Keratinocyte (primary cell): ENCODE measurements around the gene CCDC27. TPM values are rescaled to one million over a fixed set of nuclear protein-coding genes. Genes with fewer than 3 reads are reported as not detected.
A peak's percentile ranks its signal among the peaks of the same experiment; 100 is the strongest.

Experiments used
- DNase-seq: peaks from one replicate; pipeline ENCODE4 v3.0.0-alpha.2; 2011; ENCODE audit warnings: low read depth, missing footprints, low spot score
- FAIRE-seq: peaks from 2 replicates; lab custom pipeline; 2011; peaks lifted over from hg19 to GRCh38; lab: Jason Lieb, UNC
- H2AFZ ChIP-seq: 2 replicates; pipeline ENCODE4 v1.6.0; 2012; ENCODE audit warnings: low read length, control low read depth, inconsistent platforms; ENCODE audit not compliant: control insufficient read depth
- H3K27ac ChIP-seq: 2 replicates; pipeline ENCODE4 v1.5.1; 2011; ENCODE audit warnings: low read length; ENCODE audit not compliant: control insufficient read depth, insufficient read depth
- H3K27me3 ChIP-seq: 3 replicates; pipeline ENCODE4 v1.6.0; 2011; ENCODE audit warnings: low read length; ENCODE audit not compliant: control insufficient read depth, insufficient read depth; ENCODE audit errors: extremely low read depth
- H3K36me3 ChIP-seq, 2 experiments: 2 replicates in 1 of 2; 3 replicates in 1 of 2; pipeline ENCODE4 v1.5.1; 2011; ENCODE audit warnings: low read length in 2 of 2, mild to moderate bottlenecking in 1 of 2; ENCODE audit not compliant: control insufficient read depth in 2 of 2, insufficient read depth in 2 of 2; ENCODE audit errors: extremely low read depth in 1 of 2
- H3K4me1 ChIP-seq: 3 replicates; pipeline ENCODE4 v1.5.1; 2011; ENCODE audit warnings: low read length; ENCODE audit not compliant: control insufficient read depth, insufficient read depth; ENCODE audit errors: extremely low read depth
- H3K4me2 ChIP-seq: 3 replicates; pipeline ENCODE4 v1.6.0; 2011; ENCODE audit warnings: low read depth, low read length; ENCODE audit not compliant: control insufficient read depth, insufficient read depth; ENCODE audit errors: extremely low read depth
- H3K4me3 ChIP-seq, 3 experiments: fragments of 200-600 bp in 1 of 3; sonication (generic) in 1 of 3; 2 replicates in 2 of 3; 3 replicates in 1 of 3; pipeline ENCODE4 v1.5.1; 2011 to 2016; ENCODE audit warnings: low read length in 3 of 3, mild to moderate bottlenecking in 3 of 3, control low read depth in 2 of 3, inconsistent platforms in 1 of 3, low read depth in 1 of 3, mixed read lengths in 1 of 3, mixed run types in 1 of 3, moderate library complexity in 1 of 3; ENCODE audit not compliant: control insufficient read depth in 2 of 3, insufficient read depth in 2 of 3; ENCODE audit errors: extremely low read depth in 1 of 3
- H3K79me2 ChIP-seq: 2 replicates; pipeline ENCODE4 v1.6.0; 2012; ENCODE audit warnings: low read length; ENCODE audit not compliant: control insufficient read depth, insufficient read depth
- H3K9ac ChIP-seq: 3 replicates; pipeline ENCODE4 v1.6.0; 2011; ENCODE audit warnings: low read length; ENCODE audit not compliant: control insufficient read depth, insufficient read depth; ENCODE audit errors: extremely low read depth
- H3K9me1 ChIP-seq: 3 replicates; pipeline ENCODE4 v1.6.0; 2011; ENCODE audit warnings: low read length; ENCODE audit not compliant: control insufficient read depth, insufficient read depth; ENCODE audit errors: extremely low read depth
- H3K9me3 ChIP-seq: 2 replicates; pipeline ENCODE4 v1.5.1; 2012; ENCODE audit warnings: low read depth, low read length; ENCODE audit not compliant: control insufficient read depth
- H4K20me1 ChIP-seq: 3 replicates; pipeline ENCODE4 v1.6.0; 2011; ENCODE audit warnings: low read length; ENCODE audit not compliant: control insufficient read depth, insufficient read depth; ENCODE audit errors: extremely low read depth
- CTCF ChIP-seq, 3 experiments: IDR thresholded peaks in 1 of 3; conservative IDR thresholded peaks in 1 of 3; optimal IDR thresholded peaks in 1 of 3; 2 replicates in 2 of 3; 3 replicates in 1 of 3; pipeline versions ENCODE3 to v1.5.1; 2011; ENCODE audit warnings: low read length in 3 of 3, mild to moderate bottlenecking in 3 of 3, moderate library complexity in 2 of 3, control low read depth in 1 of 3, inconsistent platforms in 1 of 3; ENCODE audit not compliant: insufficient read depth in 2 of 3; ENCODE audit errors: extremely low read depth in 1 of 3
- EZH2 ChIP-seq: IDR thresholded peaks from one replicate; pipeline ENCODE4 v1.6.1; 2012; ENCODE audit warnings: inconsistent platforms, mild to moderate bottlenecking, low read length, moderate library complexity
- dilution Hi-C: fragments of 300-500 bp; cut with MboI; formaldehyde crosslinking; loops from one replicate; pipeline ENCODE4 v1.7.0; 2020; ENCODE audit warnings: low sequenced_read_pairs; ENCODE audit not compliant: extremely low pct_ligation_motif_present
- polyA plus RNA-seq, 5 experiments: library from polyadenylated mRNA; depleted of rRNA in 3 of 5; stranded (reverse) in 3 of 5; stranded (forward) in 1 of 5; unstranded in 1 of 5; fragments of >200 nt; gene quantifications; 1 replicate in 1 of 5; 2 replicates in 3 of 5; 3 replicates in 1 of 5; pipeline versions ENCODE4 v1.2.1 to v1.2.3, GENCODE V29; 2011 to 2012; ENCODE audit warnings: missing spikeins in 2 of 5, low read depth in 1 of 5, low replicate concordance in 1 of 5

Gene CCDC27
- polyA plus RNA-seq, 1 donor (not counting 4 experiments of a cell fraction or from before 2014, with no cell fraction given) = not detected

GRCh38 chr1:3819771-3820200 is 67.5 kb downstream of the CCDC27 start:
- no peak overlapping the region for H3K4me3 ChIP-seq
- DNase-seq (no peak), FAIRE-seq (no peak)
- no peaks in the 10 kb centered on the region for H3K27me3 ChIP-seq
- H3K79me2 ChIP-seq = no peaks in the 10 kb centered on the region
- no peaks in the 10 kb centered on the region for H3K9me3 ChIP-seq
- no peak overlapping the region for H2AFZ ChIP-seq
- dilution Hi-C loops = no loop called here
- no peaks in the 10 kb centered on the region for H4K20me1 ChIP-seq
- H3K36me3 ChIP-seq = peaks cover 15 to 25% of the 10 kb centered on the region in 2 experiments
- no peak overlapping the region for H3K27ac ChIP-seq
- peak overlapping the region; percentile 20 for H3K4me2 ChIP-seq
- peaks cover 12% of the 10 kb centered on the region for H3K4me1 ChIP-seq
- no peaks in the 10 kb centered on the region for H3K9me1 ChIP-seq
- H3K9ac ChIP-seq = no peak overlapping the region
- TF ChIP-seq EZH2 (no peak), CTCF (optimal IDR thresholded peaks at IDR 0.05 in 1 of 3, IDR thresholded peaks at IDR 0.05 in 1 of 3, conservative IDR thresholded peaks at IDR 0.05 in 1 of 3; ENCODE audit: extremely low read depth in 1 of 3, insufficient read depth in 2 of 3, low read length in 3 of 3) (no peak)

DNA sequence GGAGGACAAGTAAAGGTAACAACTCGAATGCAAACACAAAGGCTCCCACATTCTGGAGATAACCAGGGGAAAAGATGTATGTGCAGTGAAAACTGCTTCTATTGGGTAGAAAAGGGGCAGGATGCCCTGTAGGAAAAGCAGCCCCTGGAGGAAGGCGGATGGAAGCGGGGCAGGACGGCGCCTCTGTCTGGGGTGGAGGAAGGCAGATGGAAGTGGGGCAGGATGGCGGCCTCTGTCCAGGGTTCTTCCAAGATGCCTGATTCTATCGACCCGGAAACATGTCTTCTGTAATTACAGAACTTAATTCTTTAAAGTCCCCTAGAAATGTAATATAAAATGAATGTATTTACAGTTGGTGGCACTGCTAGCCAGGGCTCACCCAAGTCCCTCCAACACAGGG is 68.1 kb downstream of the CCDC27 start:
- no peak overlapping the region for H3K4me2 ChIP-seq
- DNase-seq = no peak
- H3K4me3 ChIP-seq = no peak overlapping the region
- H3K4me1 ChIP-seq = peaks cover 12% of the 10 kb centered on the region
- H3K9me3 ChIP-seq = no peaks in the 10 kb centered on the region
- no peak overlapping the region for H2AFZ ChIP-seq
- H3K27ac ChIP-seq = no peak overlapping the region
- H3K9ac ChIP-seq = no peak overlapping the region
- H3K9me1 ChIP-seq = no peaks in the 10 kb centered on the region
- H3K27me3 ChIP-seq = no peaks in the 10 kb centered on the region
- peaks cover 18 to 27% of the 10 kb centered on the region in 2 experiments for H3K36me3 ChIP-seq
- H4K20me1 ChIP-seq = no peaks in the 10 kb centered on the region
- dilution Hi-C loops = no loop called here
- no peaks in the 10 kb centered on the region for H3K79me2 ChIP-seq
- TF ChIP-seq EZH2 (no peak), CTCF (optimal IDR thresholded peaks at IDR 0.05 in 1 of 3, IDR thresholded peaks at IDR 0.05 in 1 of 3, conservative IDR thresholded peaks at IDR 0.05 in 1 of 3; ENCODE audit: extremely low read depth in 1 of 3, insufficient read depth in 2 of 3, low read length in 3 of 3) (no peak)
- no peak for FAIRE-seq
